Stimulated activated effector memory CD8-positive, alpha-beta T cell treated with anti-CD3 and anti-CD28 coated beads, Interleukin-12 subunit alpha, Interleukin-12 subunit beta, amount 100 ng/mL, for 72 hours (primary cell): ENCODE data around the gene PRKN.

Experiments used
- ATAC-seq: fragments of 150-1000 bp; cut with Tn5 transposase; 2 replicates; pipeline ENCODE4 v1.10.0; 2021
- DNase-seq, 2 donors: peaks; one replicate each; pipeline ENCODE4 v3.0.0; 2021 to 2022; ENCODE audit warnings: low spot score in 2 of 2
- H3K27ac Mint-ChIP-seq: one replicate; pipeline ENCODE4 v1.8.0; 2022; ENCODE audit warnings: mild to moderate bottlenecking, mixed read lengths
- H3K36me3 Mint-ChIP-seq: one replicate; pipeline ENCODE4 v1.8.0; 2022; ENCODE audit warnings: mild to moderate bottlenecking, mixed read lengths
- H3K4me1 Mint-ChIP-seq: one replicate; pipeline ENCODE4 v1.8.0; 2022; ENCODE audit warnings: mixed read lengths
- H3K4me3 Mint-ChIP-seq: one replicate; pipeline ENCODE4 v1.8.0; 2022; ENCODE audit warnings: mild to moderate bottlenecking, mixed read lengths
- H3K9me3 Mint-ChIP-seq: one replicate; pipeline ENCODE4 v1.8.0; 2022; ENCODE audit warnings: mixed read lengths

Gene PRKN

GRCh38 chr6:161668665-161669064 lies 1058.9 kb downstream of the PRKN start:
- no peaks in the 10 kb centered on the region for H3K36me3 Mint-ChIP-seq
- no peak overlapping the region for H3K27ac Mint-ChIP-seq
- H3K4me3 Mint-ChIP-seq = no peak overlapping the region
- no peaks in the 10 kb centered on the region for H3K4me1 Mint-ChIP-seq
- DNase-seq (no peak), ATAC-seq (peak; percentile 71)
- no peaks in the 10 kb centered on the region for H3K9me3 Mint-ChIP-seq

- no peak overlapping the region for H3K27ac Mint-ChIP-seq
- H3K36me3 Mint-ChIP-seq = no peaks in the 10 kb centered on the region
- no peak for DNase-seq
- H3K9me3 Mint-ChIP-seq = no peaks in the 10 kb centered on the region
- H3K4me1 Mint-ChIP-seq = no peaks in the 10 kb centered on the region
- H3K4me3 Mint-ChIP-seq = no peak overlapping the region
- ATAC-seq = no peak
These were observed 1059.6 kb downstream of the PRKN start for GRCh38 chr6:161667957-161668356.

GRCh38 chr6:161663682-161664081 lies 1063.9 kb downstream of the PRKN start:
- Mint-ChIP-seq H3K36me3 (no peaks in the 10 kb centered on the region), H3K4me1 (peaks cover 11% of the 10 kb centered on the region), H3K4me3 (no peak overlapping the region), H3K27ac (no peak overlapping the region), H3K9me3 (no peaks in the 10 kb centered on the region)
- DNase-seq (no peak), ATAC-seq (no peak)

GRCh38 chr6:161660666-161661571 lies 1066.6 kb downstream of the PRKN start:
- peaks cover 11% of the 10 kb centered on the region for H3K4me1 Mint-ChIP-seq
- H3K9me3 Mint-ChIP-seq = no peaks in the 10 kb centered on the region
- no peak overlapping the region for H3K4me3 Mint-ChIP-seq
- no peaks in the 10 kb centered on the region for H3K36me3 Mint-ChIP-seq
- DNase-seq (no peak), ATAC-seq (peak; percentile 90)
- peak overlapping the region; percentile 24 for H3K27ac Mint-ChIP-seq

- H3K36me3 Mint-ChIP-seq = no peaks in the 10 kb centered on the region
- ATAC-seq (no peak), DNase-seq (no peak)
- no peak overlapping the region for H3K4me3 Mint-ChIP-seq
- H3K27ac Mint-ChIP-seq = no peak overlapping the region
- no peaks in the 10 kb centered on the region for H3K9me3 Mint-ChIP-seq
- H3K4me1 Mint-ChIP-seq = peaks cover 11% of the 10 kb centered on the region
These were observed 1069.4 kb downstream of the PRKN start for GRCh38 chr6:161658211-161658610.

- H3K4me3 Mint-ChIP-seq = no peak overlapping the region
- H3K4me1 Mint-ChIP-seq = no peaks in the 10 kb centered on the region
- no peak overlapping the region for H3K27ac Mint-ChIP-seq
- DNase-seq (no peak), ATAC-seq (no peak)
- no peaks in the 10 kb centered on the region for H3K9me3 Mint-ChIP-seq
- no peaks in the 10 kb centered on the region for H3K36me3 Mint-ChIP-seq
These were observed 1073.4 kb downstream of the PRKN start for GRCh38 chr6:161654209-161654608.

GRCh38 chr6:161651949-161652348 lies 1075.6 kb downstream of the PRKN start:
- H3K4me3 Mint-ChIP-seq = no peak overlapping the region
- no peak overlapping the region for H3K27ac Mint-ChIP-seq
- no peaks in the 10 kb centered on the region for H3K4me1 Mint-ChIP-seq
- no peaks in the 10 kb centered on the region for H3K36me3 Mint-ChIP-seq
- ATAC-seq (no peak), DNase-seq (no peak)
- H3K9me3 Mint-ChIP-seq = no peaks in the 10 kb centered on the region

- no peak overlapping the region for H3K27ac Mint-ChIP-seq
- no peaks in the 10 kb centered on the region for H3K36me3 Mint-ChIP-seq
- no peak overlapping the region for H3K4me3 Mint-ChIP-seq
- no peaks in the 10 kb centered on the region for H3K4me1 Mint-ChIP-seq
- peaks cover 5% of the 10 kb centered on the region for H3K9me3 Mint-ChIP-seq
- ATAC-seq = no peak
- no peak for DNase-seq
These were observed 1077.7 kb downstream of the PRKN start for GRCh38 chr6:161649841-161650240.

GRCh38 chr6:161649068-161649467 lies 1078.5 kb downstream of the PRKN start:
- Mint-ChIP-seq H3K4me1 (no peaks in the 10 kb centered on the region), H3K9me3 (peaks cover 5% of the 10 kb centered on the region), H3K27ac (no peak overlapping the region), H3K4me3 (no peak overlapping the region), H3K36me3 (no peaks in the 10 kb centered on the region)
- ATAC-seq = no peak
- DNase-seq = no peak

- Mint-ChIP-seq H3K4me3 (no peak overlapping the region), H3K4me1 (no peaks in the 10 kb centered on the region), H3K36me3 (no peaks in the 10 kb centered on the region), H3K9me3 (peaks cover 5% of the 10 kb centered on the region), H3K27ac (no peak overlapping the region)
- ATAC-seq (no peak), DNase-seq (no peak)
These were observed 1080.3 kb downstream of the PRKN start for GRCh38 chr6:161647234-161647633.

GRCh38 chr6:161644521-161644920 lies 1083.0 kb downstream of the PRKN start:
- Mint-ChIP-seq H3K36me3 (no peaks in the 10 kb centered on the region), H3K27ac (no peak overlapping the region), H3K9me3 (peaks cover 5% of the 10 kb centered on the region), H3K4me1 (no peaks in the 10 kb centered on the region), H3K4me3 (no peak overlapping the region)
- no peak for ATAC-seq
- DNase-seq = no peak

- Mint-ChIP-seq H3K4me3 (no peak overlapping the region), H3K9me3 (peaks cover 5% of the 10 kb centered on the region), H3K4me1 (no peaks in the 10 kb centered on the region), H3K36me3 (no peaks in the 10 kb centered on the region), H3K27ac (no peak overlapping the region)
- no peak for DNase-seq
- ATAC-seq = no peak
These were observed 1086.4 kb downstream of the PRKN start for GRCh38 chr6:161641175-161641574.

GRCh38 chr6:161639772-161640171 lies 1087.8 kb downstream of the PRKN start:
- ATAC-seq = no peak
- Mint-ChIP-seq H3K4me3 (no peak overlapping the region), H3K27ac (no peak overlapping the region), H3K36me3 (no peaks in the 10 kb centered on the region), H3K9me3 (no peaks in the 10 kb centered on the region), H3K4me1 (no peaks in the 10 kb centered on the region)
- no peak for DNase-seq

- DNase-seq = no peak
- no peaks in the 10 kb centered on the region for H3K9me3 Mint-ChIP-seq
- no peak for ATAC-seq
- H3K27ac Mint-ChIP-seq = no peak overlapping the region
- H3K4me3 Mint-ChIP-seq = no peak overlapping the region
- no peaks in the 10 kb centered on the region for H3K4me1 Mint-ChIP-seq
- no peaks in the 10 kb centered on the region for H3K36me3 Mint-ChIP-seq
These were observed 1089.9 kb downstream of the PRKN start for GRCh38 chr6:161637658-161638057.

GRCh38 chr6:161636882-161637430 lies 1090.6 kb downstream of the PRKN start:
- no peaks in the 10 kb centered on the region for H3K9me3 Mint-ChIP-seq
- H3K4me1 Mint-ChIP-seq = no peaks in the 10 kb centered on the region
- DNase-seq = no peak
- no peak overlapping the region for H3K4me3 Mint-ChIP-seq
- no peak overlapping the region for H3K27ac Mint-ChIP-seq
- ATAC-seq = no peak
- H3K36me3 Mint-ChIP-seq = no peaks in the 10 kb centered on the region

- ATAC-seq (peak; percentile 55), DNase-seq (peak in 1 of 2 donors; percentile 13)
- no peaks in the 10 kb centered on the region for H3K9me3 Mint-ChIP-seq
- no peaks in the 10 kb centered on the region for H3K36me3 Mint-ChIP-seq
- H3K27ac Mint-ChIP-seq = no peak overlapping the region
- H3K4me3 Mint-ChIP-seq = no peak overlapping the region
- peaks cover under 1% of the 10 kb centered on the region for H3K4me1 Mint-ChIP-seq
These were observed 1091.6 kb downstream of the PRKN start for GRCh38 chr6:161635975-161636374.
